GM19238 (cell line): Measurements from ENCODE around the gene DGKA.
"Not testable (repeated sequence)": the region's sequence is repeated elsewhere in the genome, so short reads cannot be mapped to it uniquely, and the experiment has no call there.

ENCODE experiments used
- DNase-seq: peaks from one replicate; pipeline ENCODE4 v3.0.0; 2011; ENCODE audit warnings: low spot score; ENCODE audit not compliant: insufficient read length

The DGKA gene

DNA sequence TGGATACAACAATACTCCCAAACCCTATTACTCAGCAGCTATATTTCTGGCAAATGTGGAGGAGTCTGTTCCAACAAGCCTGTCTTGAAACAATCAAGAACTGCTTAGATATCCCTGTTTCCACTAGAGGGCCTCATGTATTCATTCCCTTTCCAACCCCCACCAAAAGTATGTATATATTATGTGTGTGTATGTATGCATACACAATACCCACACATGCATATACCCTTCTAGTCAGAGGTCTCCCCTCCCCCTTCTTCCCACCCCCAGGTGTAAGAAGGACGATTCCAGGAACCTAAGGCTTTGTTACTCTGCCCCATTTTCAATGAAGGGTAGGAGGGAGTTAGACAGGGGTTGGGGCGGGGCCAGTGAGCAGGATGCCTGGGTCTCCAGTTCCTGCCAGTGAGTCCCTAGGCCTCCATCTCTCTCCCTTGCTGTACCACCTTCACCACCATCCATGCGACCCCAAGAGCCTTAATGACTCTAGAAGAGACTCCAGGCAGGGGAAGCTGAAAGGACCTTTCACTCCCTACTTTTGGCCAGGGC, at the start of gene DGKA:
Gene DGKA, plus strand, starts transcription at position 392 of the 546 bp plus-strand sequence. CDS start 5,342 bp downstream, outside the sequence.
- peak; percentile 70 for DNase-seq

DNA sequence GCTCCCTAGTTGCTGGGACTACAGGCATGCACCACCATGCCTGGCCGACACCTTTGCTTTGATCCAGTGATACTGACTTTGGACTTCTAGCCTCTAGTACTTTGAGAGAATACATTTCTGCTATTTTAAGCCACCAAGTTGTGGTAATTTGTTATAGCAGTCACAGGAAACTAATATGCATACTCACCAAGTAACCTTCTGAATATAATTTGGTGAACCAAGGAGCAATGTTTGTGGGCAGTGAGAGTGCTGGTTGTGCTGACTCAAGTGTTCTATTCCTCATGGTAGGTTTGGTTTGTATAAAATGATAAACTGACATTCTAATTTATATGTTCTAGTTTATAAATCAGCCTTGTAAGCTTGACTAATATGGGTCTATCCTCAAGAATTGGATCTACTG, 45.8 kb upstream of the DGKA start:
- no peak for DNase-seq

DNA sequence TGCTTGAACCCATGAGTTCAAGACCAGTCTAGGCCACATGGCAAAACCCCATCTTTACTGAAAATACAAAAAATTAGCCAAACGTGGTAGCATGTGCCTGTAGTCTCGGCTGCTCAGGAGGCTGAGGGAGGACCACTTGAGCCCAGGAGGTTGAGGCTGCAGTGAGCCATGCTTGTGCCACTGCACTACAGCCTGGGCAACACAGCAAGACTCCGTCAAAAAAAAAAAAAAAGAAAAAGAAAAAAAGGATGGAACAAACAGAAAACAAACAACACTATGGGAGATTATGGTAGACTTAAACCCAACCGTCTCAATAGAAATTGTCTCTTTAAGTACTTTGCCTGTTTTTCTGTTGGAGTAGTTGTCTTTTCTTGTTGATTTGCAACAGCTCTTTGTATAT, 39.7 kb upstream of the DGKA start:
- no peak for DNase-seq

DNA sequence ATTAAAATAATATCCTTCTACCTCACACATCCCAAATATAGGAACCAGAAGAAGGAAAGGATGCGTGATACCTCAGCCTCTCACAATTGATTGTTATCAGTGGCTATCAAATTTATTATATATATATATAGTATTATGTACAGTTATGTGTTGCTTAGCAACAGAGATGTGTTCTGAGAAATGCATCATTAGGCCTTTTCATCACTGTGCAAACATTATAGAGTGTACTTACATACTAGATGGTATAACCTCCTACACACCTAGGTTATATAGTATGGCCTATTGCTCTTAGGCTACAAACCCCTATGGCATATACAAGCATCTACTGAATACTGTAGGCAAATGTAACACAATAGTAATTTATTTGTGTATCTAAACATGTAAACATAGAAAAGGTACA, 37.2 kb upstream of the DGKA start:
- DNase-seq, result no peak

DNA sequence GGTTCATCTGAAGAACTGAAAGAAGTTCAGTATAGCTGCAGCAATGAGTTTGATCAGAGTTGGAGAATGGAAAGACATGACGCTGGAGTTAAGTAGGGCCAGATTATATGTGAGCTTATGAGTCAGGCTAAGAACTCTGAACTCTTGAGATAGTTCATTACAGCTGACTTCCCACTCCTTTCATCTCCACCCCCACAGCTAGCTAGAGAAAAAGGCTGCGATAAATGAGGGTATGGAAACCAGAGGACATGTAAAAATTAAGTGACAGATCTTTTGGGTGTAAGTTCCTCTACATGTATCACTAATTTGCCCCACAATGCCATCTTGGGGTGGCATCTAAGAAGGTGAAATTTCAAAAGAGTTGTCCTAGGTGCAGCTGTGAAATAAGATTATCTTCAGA, 31.9 kb upstream of the DGKA start:
- DNase-seq, result no peak

DNA sequence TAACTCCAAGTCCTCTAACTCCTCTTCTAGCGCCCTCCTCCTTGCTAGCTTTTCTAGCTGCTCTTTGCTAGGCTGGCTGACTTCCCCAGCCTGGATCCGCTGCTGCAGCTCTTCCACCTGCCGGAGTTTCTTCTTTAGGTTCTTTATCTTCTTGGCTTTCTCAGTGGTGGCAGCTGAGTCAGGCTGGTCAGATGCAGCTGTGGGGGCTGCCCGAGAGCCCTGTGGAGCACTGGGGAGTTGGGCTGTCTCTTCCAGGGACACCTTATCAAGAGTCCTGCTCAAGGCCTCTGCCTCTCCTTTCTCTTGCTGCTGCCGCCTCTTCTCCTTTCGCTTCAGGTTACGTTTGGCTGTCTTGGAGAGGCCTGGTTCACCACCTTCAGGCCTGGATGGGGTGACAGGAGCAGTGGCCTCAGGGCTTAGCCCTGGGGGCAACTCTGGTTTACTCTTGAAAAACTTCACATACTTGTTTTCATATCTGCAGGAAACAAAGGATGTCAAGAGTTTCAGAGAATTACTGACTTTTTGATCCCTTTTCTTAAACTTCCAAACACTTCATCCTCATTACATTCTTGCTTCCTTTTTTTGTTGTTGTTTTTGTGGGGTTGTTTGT, 29.0 kb upstream of the DGKA start:
- no peak for DNase-seq

DNA sequence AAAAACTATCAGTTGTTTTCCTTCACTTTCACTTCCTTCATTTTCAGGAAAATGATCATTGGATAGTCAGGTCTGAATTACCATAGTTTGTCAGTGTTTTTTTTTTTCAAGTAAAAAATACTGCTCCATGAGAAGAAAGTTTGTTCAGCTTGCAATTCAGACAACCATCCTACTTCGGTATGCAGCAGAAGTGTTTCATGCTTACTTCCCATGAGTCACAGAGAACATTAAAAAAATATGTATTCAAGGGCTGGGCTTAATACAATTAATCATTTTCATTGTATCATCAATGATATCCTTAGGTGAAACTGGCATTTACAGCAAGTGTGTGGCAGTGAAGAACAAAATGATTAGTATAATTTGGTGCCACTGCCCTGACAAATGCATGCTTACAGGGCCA, 24.9 kb upstream of the DGKA start:
- no peak for DNase-seq

DNA sequence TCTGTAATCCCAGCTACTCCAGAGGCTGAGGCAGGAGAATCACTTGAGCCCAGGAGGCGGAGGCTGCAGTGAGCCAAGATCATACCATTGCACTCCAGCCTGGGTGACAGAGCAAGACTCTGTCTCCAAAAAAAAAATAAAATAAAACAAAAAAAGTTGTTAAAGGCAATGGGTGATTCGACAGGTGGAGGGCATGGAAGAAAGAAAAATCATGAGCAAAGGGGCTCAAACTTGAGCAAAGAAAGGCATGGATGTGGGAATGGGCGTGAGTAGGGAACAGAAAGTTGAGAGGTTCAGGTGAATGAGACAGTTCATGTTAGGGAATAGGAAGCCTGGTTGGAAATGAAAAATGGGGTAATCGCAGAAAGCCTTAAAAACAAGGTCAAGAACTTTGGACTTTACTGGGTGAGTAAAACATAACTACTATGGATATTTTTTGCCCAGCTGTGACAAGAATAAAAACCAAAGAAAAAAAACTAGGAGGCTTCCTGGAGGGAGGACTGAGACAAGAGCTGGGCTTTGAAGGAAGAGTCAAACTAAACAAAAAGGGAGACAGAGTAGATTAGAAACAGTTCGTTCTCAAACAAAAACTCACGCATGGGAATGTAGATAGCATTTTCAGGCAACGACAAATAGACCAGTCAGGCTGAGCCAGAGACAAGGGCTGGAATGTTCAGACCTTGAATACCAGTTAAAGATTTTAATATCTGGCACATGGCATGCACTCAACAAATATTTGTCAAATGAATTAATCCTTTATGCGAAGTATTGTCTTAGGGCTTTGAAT, 22.0 kb upstream of the DGKA start:
- no peak for DNase-seq

DNA sequence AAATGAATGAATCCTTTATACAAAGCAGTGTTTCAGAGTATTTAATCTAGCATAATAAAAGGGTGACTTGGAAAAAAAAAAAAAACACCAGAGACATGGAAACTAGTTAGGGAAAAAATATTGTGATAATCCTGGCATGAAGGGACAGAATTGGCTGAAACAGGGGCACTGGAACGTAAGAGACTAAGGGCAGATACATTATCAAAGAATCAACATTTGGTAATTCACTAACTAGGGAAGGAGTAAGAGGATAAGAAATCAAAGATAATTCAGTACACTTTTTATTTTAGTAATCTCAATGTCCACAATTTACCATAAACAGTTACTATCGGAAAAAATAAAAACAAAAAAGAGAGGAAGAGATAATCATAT, 21.5 kb upstream of the DGKA start:
- no peak for DNase-seq

DNA sequence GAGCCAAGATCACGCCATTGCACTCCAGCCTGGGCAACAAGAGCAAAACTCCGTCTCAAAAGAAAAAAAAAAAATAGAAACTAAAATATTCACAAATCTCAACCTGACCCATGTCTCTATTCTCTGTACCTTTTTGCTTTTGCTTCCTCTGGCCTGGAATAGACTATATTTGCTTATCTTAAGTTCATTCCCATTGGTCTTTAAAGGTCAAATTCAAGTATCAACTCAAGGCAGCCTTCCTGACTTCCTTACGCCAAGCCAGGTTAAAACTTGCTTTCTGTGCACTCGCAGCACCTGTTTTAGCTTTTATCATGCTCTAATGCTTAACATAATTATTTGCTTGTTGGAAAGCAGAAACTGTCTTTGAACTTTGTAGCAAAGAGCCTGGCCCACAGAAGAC, 18.1 kb upstream of the DGKA start:
- DNase-seq, result no peak

DNA sequence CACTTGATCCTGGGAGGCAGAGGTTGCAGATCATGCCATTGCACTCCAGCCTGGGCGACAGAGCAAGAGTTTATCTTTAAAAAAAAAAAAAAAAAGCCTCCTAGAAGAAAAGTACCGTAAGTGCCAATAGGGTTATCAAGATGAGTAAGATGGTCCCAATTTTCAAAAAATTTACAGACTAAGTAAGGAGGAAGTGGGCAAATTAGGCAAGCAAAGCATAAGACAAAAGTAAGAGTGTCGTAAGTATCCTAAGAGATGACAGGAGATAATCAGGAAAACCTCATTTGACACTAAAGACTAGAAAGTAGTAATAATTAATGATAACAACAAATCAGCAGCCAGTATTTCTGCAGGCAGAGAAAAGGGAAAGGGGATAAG, 15.5 kb upstream of the DGKA start:
- no peak for DNase-seq

DNA sequence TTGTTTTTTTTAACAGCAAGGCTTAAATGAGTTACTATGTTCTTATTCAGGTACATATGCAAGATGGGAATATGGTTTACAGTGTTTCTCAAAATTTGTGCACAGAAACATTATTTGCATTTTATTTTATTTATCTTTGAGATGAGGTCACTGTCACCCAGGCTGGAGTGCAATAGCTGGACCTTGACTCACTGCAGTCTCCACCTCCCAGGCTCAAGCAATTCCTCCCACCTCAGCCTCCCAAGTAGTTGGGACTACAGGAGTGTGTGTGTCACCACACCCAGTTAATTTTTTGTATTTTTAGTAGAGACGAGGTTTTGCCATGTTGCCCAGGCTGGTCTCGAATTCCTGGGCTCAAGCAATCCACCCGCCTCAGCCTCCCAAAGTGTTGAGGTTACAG, 11.9 kb upstream of the DGKA start:
- DNase-seq, result not testable (repeated sequence)

DNA sequence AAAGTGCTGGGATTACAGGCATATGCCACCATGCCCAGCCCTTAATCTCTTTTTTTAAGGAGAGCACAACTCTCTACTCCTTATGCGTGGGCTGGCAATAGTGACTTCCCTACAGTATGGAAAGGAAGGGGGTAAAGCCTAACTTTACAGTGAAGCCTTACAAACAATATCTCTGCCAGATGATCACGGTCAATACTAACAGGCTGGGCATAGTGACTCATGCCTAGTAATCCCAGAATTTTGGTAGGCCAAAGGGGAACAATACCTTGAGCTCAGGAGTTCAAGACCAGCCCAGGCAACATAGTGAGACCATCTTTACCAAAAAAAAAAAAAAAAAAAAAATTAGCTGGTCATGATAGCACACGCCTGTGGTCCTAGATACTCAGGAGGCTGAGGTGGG, 8.8 kb upstream of the DGKA start:
- no peak for DNase-seq

DNA sequence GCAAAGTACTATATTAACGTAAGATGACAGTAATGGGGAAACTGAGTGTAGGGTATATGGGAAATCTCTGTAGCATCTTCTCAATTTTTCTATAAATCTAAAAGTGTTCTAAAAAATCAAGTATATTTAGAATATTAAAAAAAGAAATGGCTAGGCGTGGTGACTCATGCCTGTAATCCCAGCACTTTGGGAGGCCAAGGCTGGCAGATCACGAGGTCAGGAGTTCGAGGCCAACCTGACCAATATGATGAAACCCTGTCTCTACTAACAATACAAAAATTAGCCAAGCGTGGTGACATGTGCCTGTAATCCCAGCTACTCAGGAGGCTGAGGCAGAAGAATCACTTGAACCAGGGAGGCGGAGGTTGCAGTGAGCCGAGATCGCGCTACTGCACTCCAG, 7.3 kb upstream of the DGKA start:
- not testable (repeated sequence) for DNase-seq

DNA sequence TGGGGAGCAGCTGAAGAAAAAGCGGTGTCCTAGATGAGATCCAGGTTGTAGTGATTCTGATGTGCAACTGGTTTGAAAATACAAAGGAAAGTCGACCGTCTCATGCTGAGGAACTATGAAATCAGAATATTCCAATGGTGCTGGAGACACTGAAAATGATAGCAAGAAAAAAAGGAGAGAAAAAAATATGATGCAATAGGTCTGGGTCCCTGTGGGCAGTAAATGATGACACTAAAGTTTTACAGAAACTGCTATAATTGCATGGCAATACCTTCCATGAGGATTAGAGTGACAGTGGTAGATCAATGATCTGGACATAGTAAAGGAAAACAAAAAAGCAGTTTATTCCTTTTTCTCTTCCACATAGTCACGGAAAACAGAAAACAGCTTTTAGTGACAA, 5.6 kb upstream of the DGKA start:
- DNase-seq, result no peak

DNA sequence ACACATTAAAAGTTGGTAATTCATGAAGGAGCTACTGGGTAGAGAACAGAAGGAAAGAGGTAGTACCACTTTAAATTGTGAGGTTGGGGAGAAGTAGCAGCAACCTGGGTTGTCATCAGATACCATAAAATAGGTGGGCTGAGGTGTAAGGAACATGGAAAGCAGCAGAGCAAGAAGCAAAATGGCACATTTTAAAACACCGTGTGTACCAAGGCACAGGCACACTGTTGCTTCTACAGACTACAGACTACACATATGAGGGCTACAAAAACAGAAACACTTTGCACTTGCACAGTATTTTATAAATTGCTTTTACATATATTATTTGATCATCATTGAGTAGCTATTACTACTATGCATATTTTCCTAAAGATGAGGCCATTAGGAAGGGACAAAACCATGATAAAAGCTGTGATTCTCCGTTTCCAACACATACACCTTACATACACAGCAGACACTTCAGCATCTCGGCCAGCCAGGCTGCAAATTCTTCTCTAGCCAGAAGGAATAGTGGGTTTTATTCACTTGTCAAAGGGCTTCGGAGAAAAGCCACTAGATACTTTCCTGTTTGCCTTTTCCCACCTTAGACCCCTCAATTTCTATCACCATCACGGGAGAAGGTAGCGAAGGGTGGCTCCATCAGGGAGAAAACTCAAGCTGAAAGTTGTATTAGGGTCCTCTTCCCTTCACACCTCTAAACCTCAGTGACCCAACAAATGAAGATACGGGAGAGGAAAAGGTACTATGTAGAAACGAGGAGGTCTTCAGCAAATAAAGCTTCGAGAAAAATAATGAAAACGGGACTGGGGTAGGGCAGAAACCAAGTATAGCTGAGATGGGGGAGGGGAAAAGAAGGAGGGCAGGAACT, 4.9 kb upstream of the DGKA start:
- DNase-seq, result no peak

DNA sequence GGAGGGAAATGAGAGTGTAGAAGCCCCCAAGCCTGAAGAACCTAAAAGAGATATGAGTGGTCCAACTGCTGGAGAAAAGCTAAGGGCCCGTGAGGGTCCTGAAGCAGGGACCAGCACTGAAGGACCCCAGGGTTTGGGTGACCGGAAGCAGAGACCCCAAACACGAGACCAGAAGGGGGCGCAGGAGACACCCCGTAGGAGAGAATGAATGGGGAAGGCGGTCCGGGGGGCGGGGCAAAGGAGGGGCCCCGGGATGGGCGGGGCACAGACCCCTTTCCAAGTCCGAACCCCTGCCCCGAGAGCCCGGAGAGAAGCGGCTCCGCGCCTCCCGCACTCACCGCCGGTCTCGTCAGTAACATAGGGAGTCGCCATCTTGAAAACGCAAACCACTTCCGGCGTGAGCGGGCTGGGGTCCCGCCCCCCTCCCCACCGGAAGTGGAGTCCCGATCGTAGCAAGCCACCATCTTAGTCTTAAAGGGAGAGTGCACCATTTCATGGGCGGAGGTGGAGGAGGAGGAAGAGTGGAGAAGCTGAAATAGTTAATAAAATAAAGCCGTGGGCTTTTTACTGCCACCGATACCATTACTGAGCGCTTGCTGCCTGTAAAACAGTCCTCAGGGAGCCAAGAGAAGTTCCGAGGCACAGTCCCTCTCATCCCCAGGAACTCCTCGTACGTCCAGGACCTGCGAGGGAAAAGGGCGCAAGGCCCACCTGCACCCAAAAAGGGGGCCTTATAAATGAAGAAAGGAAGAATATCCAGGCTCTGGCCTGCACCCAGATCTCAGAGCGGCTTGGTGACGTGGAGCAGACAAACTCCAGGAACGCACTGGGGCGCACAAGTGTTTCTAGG, 4.0 kb upstream of the DGKA start:
- DNase-seq, result peak; percentile 79

DNA sequence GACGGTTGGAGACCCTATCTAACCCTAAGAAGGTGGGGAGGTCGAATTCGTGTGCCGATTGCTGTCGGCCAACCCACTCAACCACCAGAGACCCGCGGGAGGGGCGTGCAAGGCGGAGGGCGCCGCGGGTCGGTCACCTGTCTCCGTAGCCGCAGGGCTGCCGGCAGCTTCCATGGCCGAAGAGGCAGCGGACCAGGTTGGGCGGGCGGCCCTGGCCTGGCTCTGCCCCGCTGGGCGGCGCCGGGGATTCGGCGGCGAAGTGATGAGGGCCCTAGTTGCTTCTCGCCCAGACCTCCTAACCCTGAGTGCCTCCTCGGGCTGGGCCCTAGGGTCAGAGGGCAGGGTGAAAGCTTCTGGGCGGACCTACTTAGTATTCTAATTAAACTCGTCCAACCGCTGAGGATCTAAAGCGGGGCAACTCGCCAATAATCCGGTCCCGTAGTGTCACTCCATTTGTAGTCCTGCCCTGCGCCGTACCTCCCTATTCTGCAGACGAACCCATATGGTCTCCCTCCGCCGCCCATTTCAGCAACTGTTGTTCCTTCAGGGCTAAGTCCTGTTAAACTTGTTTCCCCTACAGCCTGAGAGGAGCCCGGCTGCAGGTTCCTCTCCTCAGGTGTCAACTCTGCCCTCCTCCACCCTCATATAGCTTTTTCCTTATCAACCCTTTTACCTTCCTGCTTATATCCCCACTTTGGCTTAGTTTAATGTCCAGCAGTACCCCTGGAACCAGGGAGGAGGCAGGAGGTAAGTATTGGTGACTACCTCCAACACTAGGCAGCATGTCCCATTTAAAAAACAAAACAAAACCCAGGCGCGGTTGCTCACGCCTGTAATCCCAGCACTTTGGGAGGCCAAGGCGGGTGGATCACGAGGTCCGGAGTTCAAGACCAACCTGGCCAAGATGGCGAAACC, 3.1 kb upstream of the DGKA start, which contains the start of gene PYM1:
Gene PYM1, minus strand, starts transcription at position 307 of the 915 bp plus-strand sequence. Its CDS starts 133 bp downstream, at position 174.
- DNase-seq, result peak; percentile 35

DNA sequence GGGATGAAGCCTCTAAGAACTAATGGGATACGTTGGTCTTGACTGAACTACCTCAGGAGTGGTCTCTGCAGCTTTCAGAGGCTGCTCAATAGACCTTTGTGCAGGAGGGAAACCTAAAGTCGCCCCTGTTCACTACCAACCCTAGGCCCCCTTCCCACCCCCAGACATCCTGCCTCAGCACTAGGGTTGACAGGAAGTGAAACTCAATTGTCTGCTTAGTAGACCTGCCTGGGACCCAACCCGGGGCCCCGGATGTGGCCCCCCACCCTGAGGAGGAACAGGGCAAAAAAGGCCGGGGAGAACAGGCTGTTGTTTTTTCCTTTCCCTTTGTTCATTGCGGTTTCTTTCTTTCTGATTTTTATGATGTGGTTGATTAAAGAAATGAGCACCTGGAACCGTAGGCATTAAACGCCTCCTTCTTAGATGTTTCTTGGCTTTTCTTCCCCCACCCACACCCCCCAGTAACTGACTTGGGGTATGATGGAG, 1.6 kb upstream of the DGKA start:
- peak; percentile 87 for DNase-seq

DNA sequence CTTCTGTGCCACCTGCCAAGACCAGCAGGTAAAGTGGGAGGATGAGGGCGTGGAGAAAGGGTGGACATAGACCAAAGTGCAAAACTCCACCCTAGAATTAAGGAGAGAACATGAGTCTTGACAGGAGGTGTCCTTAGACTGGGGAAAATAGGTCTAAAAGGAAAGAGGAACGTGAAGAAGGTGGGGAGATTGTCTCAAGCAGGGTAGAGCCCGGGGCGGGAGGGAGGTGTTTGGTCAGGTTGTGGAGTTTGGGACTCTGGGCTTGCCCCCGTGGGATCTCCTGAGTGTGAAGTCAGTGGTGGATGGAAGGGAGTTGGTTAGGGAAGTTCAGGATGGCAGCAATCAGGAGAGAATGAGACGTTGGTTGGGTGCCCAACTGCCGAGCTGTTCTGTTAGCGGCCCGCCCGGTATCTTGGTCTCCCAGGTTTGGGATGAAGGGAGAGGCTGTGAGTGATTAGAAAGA, 386 bp downstream of the DGKA start:
- no peak for DNase-seq
